Mononuclear cell (primary cell): ENCODE measurements around the gene ZSCAN10. TPM values are rescaled to one million over a fixed set of nuclear protein-coding genes. Genes with fewer than 3 reads are reported as not detected.
"Not testable (repeated sequence)": the region's sequence is repeated elsewhere in the genome, so short reads cannot be mapped to it uniquely, and the experiment has no call there.

Experiments used
- H3K27me3 ChIP-seq: 2 replicates; pipeline ENCODE4 v1.6.0; 2011; ENCODE audit warnings: low read length, control low read depth; ENCODE audit not compliant: insufficient read depth
- H3K4me1 ChIP-seq: 2 replicates; pipeline ENCODE4 v1.5.1; 2011; ENCODE audit warnings: mild to moderate bottlenecking, low read length, control low read depth; ENCODE audit not compliant: insufficient read depth
- H3K4me3 ChIP-seq: 2 replicates; pipeline ENCODE4 v1.5.1; 2011; ENCODE audit warnings: mild to moderate bottlenecking, low read length, moderate library complexity
- H3K9me3 ChIP-seq: 2 replicates; pipeline ENCODE4 v1.5.1; 2011; ENCODE audit warnings: low read depth, mild to moderate bottlenecking, control low read depth, low read length
- total RNA-seq: library from RNA; depleted of rRNA; stranded (reverse); fragments of >200 nt; gene quantifications from one replicate; pipeline ENCODE4 v1.2.3, GENCODE V29; 2012

The ZSCAN10 gene
- total RNA-seq, 1 donor = under 0.01 TPM

- no peak overlapping the region for H3K4me3 ChIP-seq
- H3K4me1 ChIP-seq = peaks cover 72% of the 10 kb centered on the region
These were observed 28.4 kb downstream of the ZSCAN10 start for GRCh38 chr16:3070608-3071111.

GRCh38 chr16:3069146-3069545 lies 29.9 kb downstream of the ZSCAN10 start:
- H3K27me3 ChIP-seq, H3K9me3 ChIP-seq, H3K4me3 ChIP-seq: not testable (repeated sequence)
- H3K4me1 ChIP-seq = peaks cover 63% of the 10 kb centered on the region

More at GRCh38 chr16:3070608-3071111, 28.4 kb downstream of the ZSCAN10 start:
- no peaks in the 10 kb centered on the region for H3K27me3 ChIP-seq
- H3K9me3 ChIP-seq = no peaks in the 10 kb centered on the region

- H3K27me3 ChIP-seq = no peaks in the 10 kb centered on the region
- H3K4me3 ChIP-seq = no peak overlapping the region
- H3K4me1 ChIP-seq = peaks cover 58% of the 10 kb centered on the region
These were observed 30.6 kb downstream of the ZSCAN10 start for GRCh38 chr16:3068487-3068886.

GRCh38 chr16:3066440-3066748 lies 32.7 kb downstream of the ZSCAN10 start:
- H3K27me3 ChIP-seq = no peaks in the 10 kb centered on the region
- H3K4me1 ChIP-seq = peaks cover 57% of the 10 kb centered on the region
- no peaks in the 10 kb centered on the region for H3K9me3 ChIP-seq
- peak overlapping the region; percentile 60 for H3K4me3 ChIP-seq

More at GRCh38 chr16:3068487-3068886, 30.6 kb downstream of the ZSCAN10 start:
- H3K9me3 ChIP-seq = no peaks in the 10 kb centered on the region

- no peaks in the 10 kb centered on the region for H3K27me3 ChIP-seq
- H3K4me3 ChIP-seq = peak overlapping the region; percentile 60
- H3K4me1 ChIP-seq = peaks cover 53% of the 10 kb centered on the region
- H3K9me3 ChIP-seq = no peaks in the 10 kb centered on the region
These were observed 33.2 kb downstream of the ZSCAN10 start for GRCh38 chr16:3065742-3066439.

- Histone ChIP-seq H3K4me1 (peaks cover 48% of the 10 kb centered on the region), H3K9me3 (no peaks in the 10 kb centered on the region), H3K4me3 (peak within 1 kb of the TSS; percentile 60), H3K27me3 (no peaks in the 10 kb centered on the region)
These were observed 33.9 kb downstream of the ZSCAN10 start, which contains the start of gene IL32 for GRCh38 chr16:3065069-3065741. Gene IL32 (plus strand): TSS chr16:3065640. CDS start chr16:3065812, 172 bp downstream.

GRCh38 chr16:3063625-3064386 lies 35.3 kb downstream of the ZSCAN10 start:
- no peaks in the 10 kb centered on the region for H3K9me3 ChIP-seq
- H3K27me3 ChIP-seq = no peaks in the 10 kb centered on the region
- no peak overlapping the region for H3K4me3 ChIP-seq
- H3K4me1 ChIP-seq = peaks cover 45% of the 10 kb centered on the region

GRCh38 chr16:3062553-3062952 lies 36.5 kb downstream of the ZSCAN10 start:
- Histone ChIP-seq H3K9me3 (no peaks in the 10 kb centered on the region), H3K27me3 (no peaks in the 10 kb centered on the region), H3K4me1 (peaks cover 45% of the 10 kb centered on the region), H3K4me3 (no peak overlapping the region)

- Histone ChIP-seq H3K9me3 (no peaks in the 10 kb centered on the region), H3K4me1 (peaks cover 64% of the 10 kb centered on the region), H3K4me3 (no peak overlapping the region), H3K27me3 (no peaks in the 10 kb centered on the region)
These were observed 38.6 kb downstream of the ZSCAN10 start for GRCh38 chr16:3060339-3061127.

GRCh38 chr16:3059723-3060242 lies 39.3 kb downstream of the ZSCAN10 start:
- H3K27me3 ChIP-seq = no peaks in the 10 kb centered on the region
- peak overlapping the region; percentile 66 for H3K4me3 ChIP-seq
- peaks cover 72% of the 10 kb centered on the region for H3K4me1 ChIP-seq
- no peaks in the 10 kb centered on the region for H3K9me3 ChIP-seq

- no peaks in the 10 kb centered on the region for H3K27me3 ChIP-seq
- peak overlapping the region; percentile 66 for H3K4me3 ChIP-seq
- H3K4me1 ChIP-seq = peaks cover 72% of the 10 kb centered on the region
- no peaks in the 10 kb centered on the region for H3K9me3 ChIP-seq
These were observed 39.9 kb downstream of the ZSCAN10 start for GRCh38 chr16:3059041-3059722.

- Histone ChIP-seq H3K9me3 (no peaks in the 10 kb centered on the region), H3K4me3 (peak overlapping the region; percentile 66), H3K4me1 (peaks cover 77% of the 10 kb centered on the region), H3K27me3 (no peaks in the 10 kb centered on the region)
These were observed 40.7 kb downstream of the ZSCAN10 start for GRCh38 chr16:3058139-3059030.
